Endothelial cell of umbilical vein (primary cell): Measurements from ENCODE around the gene IRF2BPL. TPM values are rescaled to one million over a fixed set of nuclear protein-coding genes. Genes with fewer than 3 reads are reported as not detected.
A peak's percentile ranks its signal among the peaks of the same experiment; 100 is the strongest.

Experiments used
- Bru-seq: library from RNA; stranded (reverse); fragments of 400-500 nt; gene quantifications from one replicate; lab custom pipeline; 2021; lab: Mats Ljungman, UMichigan
- BruChase-seq, 2 experiments: library from RNA; stranded (reverse); fragments of 400-500 nt; gene quantifications; one replicate each; lab custom pipeline; 2021; lab: Mats Ljungman, UMichigan
- BruUV-seq: library from RNA; stranded (reverse); fragments of 400-500 nt; replicated peaks from 2 replicates; lab custom pipeline; 2021; lab: Mats Ljungman, UMichigan
- CTCF ChIA-PET: fragments of 300-600, 350-600 bp; sonication (Branson Sonifier 250); formaldehyde crosslinking; loops from one replicate; lab custom pipeline; 2021; ENCODE audit warnings: antibody characterized with exemption, inconsistent platforms; lab: Charles Lee
- POLR2A ChIA-PET: fragments of 300-600, 350-600 bp; sonication (Branson Sonifier 250); formaldehyde crosslinking; loops from one replicate; lab custom pipeline; 2021; ENCODE audit warnings: antibody characterized with exemption, inconsistent platforms; lab: Charles Lee
- DNase-seq: peaks from one replicate; pipeline ENCODE4 v3.0.0-alpha.2; 2011; ENCODE audit warnings: low read depth, low spot score
- FAIRE-seq: peaks from 2 replicates; lab custom pipeline; 2011; peaks lifted over from hg19 to GRCh38; lab: Jason Lieb, UNC
- H2AFZ ChIP-seq: 2 replicates; pipeline ENCODE4 v1.6.0; 2012; ENCODE audit warnings: low read depth, low read length, control low read depth, inconsistent platforms
- H3K27ac ChIP-seq: 2 replicates; pipeline ENCODE4 v1.5.1; 2011; ENCODE audit warnings: low read depth, mild to moderate bottlenecking, control low read depth, low read length, moderate library complexity; ENCODE audit not compliant: insufficient read depth
- H3K27me3 ChIP-seq, 2 experiments: 2 replicates each; pipeline versions ENCODE4 v1.6.0 to v1.6.1; 2011; ENCODE audit warnings: low read length in 2 of 2, mixed read lengths in 1 of 2; ENCODE audit not compliant: control insufficient read depth in 2 of 2, insufficient read depth in 2 of 2
- H3K36me3 ChIP-seq, 2 experiments: 2 replicates in 1 of 2; 3 replicates in 1 of 2; pipeline ENCODE4 v1.5.1; 2011; ENCODE audit warnings: low read length in 2 of 2, mild to moderate bottlenecking in 1 of 2, moderate library complexity in 1 of 2; ENCODE audit not compliant: control insufficient read depth in 2 of 2, insufficient read depth in 2 of 2; ENCODE audit errors: extremely low read depth in 1 of 2
- H3K4me1 ChIP-seq: 3 replicates; pipeline ENCODE4 v1.5.1; 2011; ENCODE audit warnings: mild to moderate bottlenecking, low read length; ENCODE audit not compliant: control insufficient read depth, insufficient read depth; ENCODE audit errors: extremely low read depth
- H3K4me2 ChIP-seq: 2 replicates; pipeline ENCODE4 v1.6.1; 2011; ENCODE audit warnings: low read length, control low read depth, mixed read lengths; ENCODE audit not compliant: insufficient read depth
- H3K4me3 ChIP-seq, 3 experiments: fragments of 200-600 bp in 1 of 3; sonication (generic), shearing (Covaris generic) in 1 of 3; replicated peaks in 1 of 3; 2 replicates each; pipeline ENCODE4 v1.5.1; 2011 to 2016; ENCODE audit warnings: control low read depth in 3 of 3, low read length in 3 of 3, mild to moderate bottlenecking in 2 of 3, inconsistent platforms in 1 of 3, low read depth in 1 of 3, moderate library complexity in 1 of 3; ENCODE audit not compliant: insufficient read depth in 1 of 3
- H3K79me2 ChIP-seq: 2 replicates; pipeline ENCODE4 v1.6.0; 2012; ENCODE audit warnings: low read length, inconsistent platforms; ENCODE audit not compliant: control insufficient read depth, insufficient read depth
- H3K9ac ChIP-seq: replicated peaks from 2 replicates; pipeline ENCODE3; 2011; ENCODE audit warnings: low read length, control low read depth; ENCODE audit not compliant: insufficient read depth; ENCODE audit errors: extremely low read depth
- H3K9me1 ChIP-seq: replicated peaks from 3 replicates; pipeline ENCODE4 v1.6.0; 2011; ENCODE audit warnings: mild to moderate bottlenecking, low read length; ENCODE audit not compliant: control insufficient read depth, insufficient read depth; ENCODE audit errors: extremely low read depth
- H3K9me3 ChIP-seq: replicated peaks from 2 replicates; pipeline ENCODE4 v1.5.1; 2012; ENCODE audit warnings: low read length, inconsistent platforms; ENCODE audit not compliant: control insufficient read depth, insufficient read depth
- H4K20me1 ChIP-seq: replicated peaks from 2 replicates; pipeline ENCODE3; 2011; ENCODE audit warnings: mild to moderate bottlenecking, low read length; ENCODE audit not compliant: control insufficient read depth, insufficient read depth; ENCODE audit errors: extremely low read depth
- CTCF ChIP-seq, 2 donors: IDR thresholded peaks; 1 replicate in 1 of 2; 2 replicates in 1 of 2; pipeline ENCODE4 v1.5.1; 2011; ENCODE audit warnings: low read length in 2 of 2, mild to moderate bottlenecking in 2 of 2, moderate library complexity in 2 of 2, control low read depth in 1 of 2, inconsistent platforms in 1 of 2, low read depth in 1 of 2; ENCODE audit not compliant: insufficient read depth in 1 of 2; ENCODE audit errors: extremely low read depth in 1 of 2
- EZH2 ChIP-seq: IDR thresholded peaks from 2 replicates; pipeline ENCODE4 v1.6.1; 2012; ENCODE audit warnings: borderline replicate concordance, low read depth, mild to moderate bottlenecking, moderate library complexity, low read length, inconsistent platforms; ENCODE audit not compliant: severe bottlenecking
- FOS ChIP-seq: IDR thresholded peaks from 2 replicates; pipeline ENCODE4 v1.6.1; 2011; ENCODE audit warnings: mild to moderate bottlenecking, low read length, moderate library complexity, borderline replicate concordance; ENCODE audit not compliant: insufficient read depth
- GATA2 ChIP-seq: IDR thresholded peaks from 2 replicates; pipeline ENCODE4 v1.7.0; 2011; ENCODE audit warnings: low read depth, mild to moderate bottlenecking, moderate library complexity, mixed read lengths, low read length; ENCODE audit not compliant: insufficient read length, insufficient read depth
- JUN ChIP-seq: IDR thresholded peaks from 2 replicates; pipeline ENCODE4 v1.6.1; 2011; ENCODE audit warnings: borderline replicate concordance, low read depth; ENCODE audit not compliant: insufficient read length, insufficient read depth
- MAX ChIP-seq: IDR thresholded peaks from 2 replicates; pipeline ENCODE4 v1.6.1; 2011; ENCODE audit not compliant: insufficient read depth, insufficient read length
- MYC ChIP-seq: IDR thresholded peaks from one replicate; pipeline ENCODE4 v1.6.1; 2011; ENCODE audit warnings: mild to moderate bottlenecking, low read depth, low read length
- POLR2A ChIP-seq: IDR thresholded peaks from 2 replicates; pipeline ENCODE4 v1.6.1; 2012; ENCODE audit warnings: low read depth, mild to moderate bottlenecking, control low read depth, low read length
- POLR2AphosphoS5 ChIP-seq: IDR thresholded peaks from 2 replicates; pipeline ENCODE4 v1.6.1; 2012; ENCODE audit warnings: low read depth, mild to moderate bottlenecking, control low read depth, low read length, moderate library complexity; ENCODE audit not compliant: insufficient read depth
- dilution Hi-C: fragments of 300-500 bp; cut with MboI; formaldehyde crosslinking; loops from one replicate; pipeline ENCODE4 v1.15.0; 2019; ENCODE audit warnings: low sequenced_read_pairs; ENCODE audit not compliant: extremely low pct_ligation_motif_present
- intact Hi-C: fragments of 100-400 bp; cut with micrococcal nuclease; formaldehyde crosslinking; loops from one replicate; pipeline ENCODE4 v1.10.0; 2022
- long read RNA-seq: library from polyadenylated mRNA; stranded (forward); transcript quantifications from one replicate; pipeline ENCODE4 v2.0.0, GENCODE V29; 2021
- polyA minus RNA-seq, 3 experiments: library from RNA; depleted of rRNA, polyadenylated mRNA; stranded (reverse); fragments of >200 nt; gene quantifications; 1 replicate in 1 of 3; 2 replicates in 2 of 3; pipeline ENCODE4 v1.2.3, GENCODE V29; 2011
- polyA plus RNA-seq, 4 experiments: library from polyadenylated mRNA; depleted of rRNA in 3 of 4; stranded (reverse) in 3 of 4; unstranded in 1 of 4; fragments of >200 nt; gene quantifications; 2 replicates each; pipeline versions ENCODE4 v1.2.1 to v1.2.3, GENCODE V29; 2011 to 2012; ENCODE audit warnings: missing spikeins in 1 of 4
- total RNA-seq: library from RNA; stranded (reverse); gene quantifications from 2 replicates; pipeline ENCODE4 v1.2.3, GENCODE V29; 2021

IRF2BPL gene
- total RNA-seq (23.1 and 23.3 TPM in 2 replicates), polyA plus RNA-seq (9.3 and 11.8 TPM in 2 replicates), polyA minus RNA-seq (6.5 and 8.8 TPM in 2 replicates), Bru-seq, nascent RNA (percentile 53 among the genes with signal in this experiment), BruChase-seq, experiment 1, labeled RNA remaining after a 6-hour chase (percentile 55 among the genes with signal in this experiment), BruChase-seq, experiment 2, labeled RNA remaining after a 2-hour chase (percentile 84 among the genes with signal in this experiment)
- 5.0 and 8.9 TPM in 2 replicates for polyA plus RNA-seq (2011; cell fraction: cytosol; rRNA removed)
- polyA plus RNA-seq (2011; cell fraction: nucleus; rRNA removed), result 8.3 and 11.8 TPM in 2 replicates
- polyA plus RNA-seq (2012), result 9.8 and 13.7 TPM in 2 replicates
- 14.1 TPM for polyA minus RNA-seq (2011; cell fraction: cytosol; rRNA and poly(A)+ RNA removed)
- 4.9 and 14.9 TPM in 2 replicates for polyA minus RNA-seq (2011; cell fraction: nucleus; rRNA and poly(A)+ RNA removed)
- long read RNA-seq, full-length matches to known transcripts, result 38 of 38 reads
- long read RNA-seq, partial matches to known transcripts, result 0 of 38 reads
- long read RNA-seq, other reads (novel, unspliced or antisense), result 0 of 38 reads

GRCh38 chr14:77028384-77029231 lies at the start of gene IRF2BPL:
TSS of gene IRF2BPL (minus strand) at chr14:77028708. CDS start at chr14:77027792, 916 bp downstream.
- peak; percentile 96 for FAIRE-seq

More at GRCh38 chr14:77028384-77029231, at the start of gene IRF2BPL:
- POLR2A ChIA-PET, result interaction anchor here (0.8 to 1.9 kb wide), 3 partner anchors 11 to 108 kb away, joined by 4 to 9 read pairs (median 6); no protein-coding TSS in a partner anchor
- Histone ChIP-seq H3K4me3 (peak within 1 kb of the TSS; percentile 24 to 90 (median 54)), H3K27ac (peak within 1 kb of the TSS; percentile 93), H3K36me3 (no peaks in the 10 kb centered on the region), H3K4me1 (peaks cover 48% of the 10 kb centered on the region), H3K27me3 (no peaks in the 10 kb centered on the region), H3K9me3 (no peaks in the 10 kb centered on the region), H2AFZ (peak within 1 kb of the TSS; percentile 15), H3K79me2 (peaks cover 38% of the 10 kb centered on the region), H3K9ac (peak within 1 kb of the TSS; percentile 94), H3K9me1 (no peaks in the 10 kb centered on the region), H3K4me2 (peak within 1 kb of the TSS; percentile 68), H4K20me1 (no peaks in the 10 kb centered on the region)
- dilution Hi-C loops (no loop called here), intact Hi-C loops (loop anchor here (1.0 to 2.0 kb wide), 7 partner anchors 12 to 115 kb away; partner anchors contain the start of gene CIPC)
- BruUV-seq, result no TSS peak
- CTCF ChIA-PET, result interaction anchor here (1.1 to 7.7 kb wide), 16 partner anchors 15 to 156 kb away, joined by 3 to 58 read pairs (median 15); no protein-coding TSS in a partner anchor
- DNase-seq, result peak; percentile 99
- peak; percentile 47 for TF ChIP-seq MYC
- TF ChIP-seq EZH2, result no peak
- peak; percentile 28 for TF ChIP-seq JUN
- peak; percentile 98 for TF ChIP-seq POLR2AphosphoS5
- peak; percentile 96 for TF ChIP-seq POLR2A
- TF ChIP-seq GATA2, result no peak
- TF ChIP-seq MAX, result peak; percentile 46
- TF ChIP-seq FOS, result peak; percentile 18
- TF ChIP-seq CTCF (IDR thresholded peaks at IDR 0.05; ENCODE audit: extremely low read depth in 1 of 2, insufficient read depth in 1 of 2, low read depth in 1 of 2, low read length in 2 of 2), result no peak
